Upper lobe of left lung (tissue), 4 donors: Measurements from ENCODE around the gene MFSD2A.
A peak's percentile ranks its signal among the peaks of the same experiment; 100 is the strongest.

ENCODE experiments used
- CTCF ChIP-seq, 6 experiments: fragments of 450-650 bp in 4 of 6; fragments of 200-600 bp in 2 of 6; sonication (generic) in 2 of 6; IDR thresholded peaks; one replicate each; pipeline ENCODE4 v1.5.1; 2016 to 2019; ENCODE audit warnings: antibody characterized with exemption in 6 of 6
- EP300 ChIP-seq, 4 donors: sonication (generic); formaldehyde crosslinking; IDR thresholded peaks; one replicate each; pipeline ENCODE4 v1.5.1; 2017; ENCODE audit warnings: antibody characterized with exemption in 4 of 4, control low read depth in 2 of 4
- POLR2A ChIP-seq, 4 donors: fragments of 450-650 bp; IDR thresholded peaks; one replicate each; pipeline ENCODE4 v1.5.1; 2016 to 2017; ENCODE audit warnings: antibody characterized with exemption in 4 of 4, mild to moderate bottlenecking in 2 of 4

GRCh38 chr1:39973503-39974135 lies 18.7 kb downstream of the MFSD2A start:
- TF ChIP-seq EP300 (IDR thresholded peaks at IDR 0.05) (no peak), POLR2A (IDR thresholded peaks at IDR 0.05) (no peak), CTCF (IDR thresholded peaks at IDR 0.05) (peak; percentile 87 to 94 (median 92))
